Upper lobe of left lung (tissue), 6 donors: Measurements from ENCODE around the gene SHCBP1L. TPM values are rescaled to one million over a fixed set of nuclear protein-coding genes. Genes with fewer than 3 reads are reported as not detected.

Source experiments
- ATAC-seq, 2 donors: fragments of 200-7000 bp; cut with Tn5 transposase; one replicate each; pipeline ENCODE4 v1.9.1; 2022; ENCODE audit warnings: mild to moderate bottlenecking in 2 of 2, moderate library complexity in 2 of 2; ENCODE audit not compliant: low FRiP score in 2 of 2
- DNase-seq, 2 donors: peaks; one replicate each; pipeline ENCODE4 v3.0.0-alpha.2; 2019 to 2020
- H3K27ac ChIP-seq, 4 donors: fragments of 200-600 bp; sonication (generic); one replicate each; pipeline ENCODE4 v1.5.1; 2016 to 2019
- H3K27me3 ChIP-seq, 4 donors: fragments of 200-600 bp; sonication (generic); one replicate each; pipeline ENCODE4 v1.5.1; 2017 to 2019
- H3K36me3 ChIP-seq, 4 donors: fragments of 200-600 bp; sonication (generic); one replicate each; pipeline ENCODE4 v1.5.1; 2016 to 2019
- H3K4me1 ChIP-seq, 4 donors: fragments of 200-600 bp; sonication (generic); one replicate each; pipeline ENCODE4 v1.5.1; 2018 to 2019
- H3K4me3 ChIP-seq, 4 donors: fragments of 200-600 bp; sonication (generic); one replicate each; pipeline ENCODE4 v1.5.1; 2017 to 2019; ENCODE audit warnings: mild to moderate bottlenecking in 2 of 4, moderate library complexity in 1 of 4
- H3K9me3 ChIP-seq, 4 donors: fragments of 200-600 bp; sonication (generic); one replicate each; pipeline ENCODE4 v1.5.1; 2018 to 2019
- EP300 ChIP-seq, 4 donors: sonication (generic); formaldehyde crosslinking; IDR thresholded peaks; one replicate each; pipeline ENCODE4 v1.5.1; 2017; ENCODE audit warnings: antibody characterized with exemption in 4 of 4, control low read depth in 2 of 4
- POLR2A ChIP-seq, 4 donors: fragments of 450-650 bp; IDR thresholded peaks; one replicate each; pipeline ENCODE4 v1.5.1; 2016 to 2017; ENCODE audit warnings: antibody characterized with exemption in 4 of 4, mild to moderate bottlenecking in 2 of 4
- POLR2AphosphoS5 ChIP-seq, 2 donors: sonication (generic); formaldehyde crosslinking; IDR thresholded peaks; one replicate each; pipeline ENCODE4 v1.5.1; 2017; ENCODE audit warnings: antibody characterized with exemption in 2 of 2
- WGBS, 2 donors: methylation state at CpG; one replicate each; pipeline ENCODE4 v1.1.5; 2017 to 2018; 5-methylcytosine and 5-hydroxymethylcytosine counted together
- total RNA-seq, 6 donors: library from RNA; depleted of rRNA in 4 of 6; stranded (reverse); fragments of >200 nt in 4 of 6; gene quantifications; one replicate each; pipeline versions ENCODE4 v1.1.0 to v1.2.1, GENCODE V29; 2016 to 2021
- TF ChIP-seq, protein P1 (sequence below), 6 experiments: fragments of 450-650 bp in 4 of 6; fragments of 200-600 bp in 2 of 6; sonication (generic) in 2 of 6; IDR thresholded peaks; one replicate each; pipeline ENCODE4 v1.5.1; 2016 to 2019; ENCODE audit warnings: antibody characterized with exemption in 6 of 6
- donor health status: DM: no; HTN: no; CAD: no; lungs with moderate emphysema.
- donor health status: DM: no; HTN: yes; CAD: no; lungs with severe emphysema.

SHCBP1L gene
- total RNA-seq, 6 donors from 2014 or later = not detected

- Histone ChIP-seq H3K27me3 (no peaks in the 10 kb centered on the region), H3K4me1 (peaks cover 0 to 6% (median 0%) of the 10 kb centered on the region in 4 donors), H3K27ac (peak overlapping the region in 3 of 4 donors; percentile 10 to 40 (median 26)), H3K36me3 (no peaks in the 10 kb centered on the region), H3K9me3 (no peaks in the 10 kb centered on the region), H3K4me3 (peak overlapping the region in 2 of 4 donors; percentile 23 to 26)
- DNase-seq (peak in 1 of 2 donors; percentile 73), ATAC-seq (peak; percentile 97 to 100)
- 11% methylated on average over 6 of the region's 6 CpGs for WGBS, 2 donors
- peak in 1 of 4 donors; percentile 18 for TF ChIP-seq EP300 (IDR thresholded peaks at IDR 0.05)
- TF ChIP-seq, protein P1, sequence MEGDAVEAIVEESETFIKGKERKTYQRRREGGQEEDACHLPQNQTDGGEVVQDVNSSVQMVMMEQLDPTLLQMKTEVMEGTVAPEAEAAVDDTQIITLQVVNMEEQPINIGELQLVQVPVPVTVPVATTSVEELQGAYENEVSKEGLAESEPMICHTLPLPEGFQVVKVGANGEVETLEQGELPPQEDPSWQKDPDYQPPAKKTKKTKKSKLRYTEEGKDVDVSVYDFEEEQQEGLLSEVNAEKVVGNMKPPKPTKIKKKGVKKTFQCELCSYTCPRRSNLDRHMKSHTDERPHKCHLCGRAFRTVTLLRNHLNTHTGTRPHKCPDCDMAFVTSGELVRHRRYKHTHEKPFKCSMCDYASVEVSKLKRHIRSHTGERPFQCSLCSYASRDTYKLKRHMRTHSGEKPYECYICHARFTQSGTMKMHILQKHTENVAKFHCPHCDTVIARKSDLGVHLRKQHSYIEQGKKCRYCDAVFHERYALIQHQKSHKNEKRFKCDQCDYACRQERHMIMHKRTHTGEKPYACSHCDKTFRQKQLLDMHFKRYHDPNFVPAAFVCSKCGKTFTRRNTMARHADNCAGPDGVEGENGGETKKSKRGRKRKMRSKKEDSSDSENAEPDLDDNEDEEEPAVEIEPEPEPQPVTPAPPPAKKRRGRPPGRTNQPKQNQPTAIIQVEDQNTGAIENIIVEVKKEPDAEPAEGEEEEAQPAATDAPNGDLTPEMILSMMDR (IDR thresholded peaks at IDR 0.05) = peak; percentile 61 to 88 (median 82)
- peak in 1 of 4 donors; percentile 31 for TF ChIP-seq POLR2A (IDR thresholded peaks at IDR 0.05)
- TF ChIP-seq POLR2AphosphoS5 (IDR thresholded peaks at IDR 0.05) = peak in 1 of 2 donors; percentile 60
Measured at GRCh38 chr1:182962554-182963115, 9.7 kb upstream of the SHCBP1L start.

- Histone ChIP-seq H3K27ac (no peak overlapping the region), H3K36me3 (no peaks in the 10 kb centered on the region), H3K9me3 (no peaks in the 10 kb centered on the region), H3K27me3 (no peaks in the 10 kb centered on the region), H3K4me3 (no peak overlapping the region), H3K4me1 (peaks cover 0 to 6% (median 0%) of the 10 kb centered on the region in 4 donors)
- ATAC-seq (no peak), DNase-seq (peak in 1 of 2 donors; percentile 71)
- 88 to 90% methylated on average over 15 of the region's 15 CpGs for WGBS, 2 donors
- TF ChIP-seq, protein P1 (IDR thresholded peaks at IDR 0.05) = no peak
- TF ChIP-seq EP300 (IDR thresholded peaks at IDR 0.05) (no peak), POLR2A (IDR thresholded peaks at IDR 0.05) (no peak), POLR2AphosphoS5 (IDR thresholded peaks at IDR 0.05) (no peak)
Measured at GRCh38 chr1:182960046-182960445, 7.1 kb upstream of the SHCBP1L start.

DNA sequence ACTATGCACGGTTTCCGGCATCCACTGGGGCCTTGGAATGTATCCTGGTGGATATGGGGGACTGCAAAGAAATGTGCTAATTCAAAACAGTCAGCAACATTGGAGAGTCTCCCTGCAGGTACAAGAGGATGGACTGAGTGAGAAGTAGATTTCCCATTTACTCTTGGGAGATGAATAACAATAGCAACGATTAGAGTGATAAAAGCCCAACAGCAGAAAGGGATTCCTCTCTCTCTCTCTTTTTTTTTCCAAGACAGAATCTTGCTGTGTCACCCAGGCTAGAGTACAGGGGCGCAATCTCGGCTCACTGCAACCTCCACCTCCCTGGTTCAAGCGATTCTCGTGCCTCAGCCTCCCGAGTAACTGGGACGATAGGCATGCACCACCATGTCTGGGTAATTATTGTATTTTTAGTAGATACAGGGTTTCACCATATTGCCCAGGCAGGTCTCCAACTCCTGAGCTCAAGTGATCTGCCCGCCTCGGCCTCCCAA is 5.0 kb upstream of the SHCBP1L start:
- H3K4me3 ChIP-seq = no peak overlapping the region
- H3K9me3 ChIP-seq = no peaks in the 10 kb centered on the region
- no peak for TF ChIP-seq POLR2A (IDR thresholded peaks at IDR 0.05)
- no peak for TF ChIP-seq EP300 (IDR thresholded peaks at IDR 0.05)
- TF ChIP-seq, protein P1 (IDR thresholded peaks at IDR 0.05) = no peak
- no peak for TF ChIP-seq POLR2AphosphoS5 (IDR thresholded peaks at IDR 0.05)
- H3K27me3 ChIP-seq = peaks cover 0 to 4% (median 2%) of the 10 kb centered on the region in 4 donors
- H3K27ac ChIP-seq = no peak overlapping the region
- no peaks in the 10 kb centered on the region for H3K36me3 ChIP-seq
- no peak for DNase-seq
- WGBS, 2 donors = 86 to 89% methylated on average over 11 of the region's 11 CpGs
- ATAC-seq = no peak
- peaks cover 0 to 6% (median under 1%) of the 10 kb centered on the region in 4 donors for H3K4me1 ChIP-seq

DNA sequence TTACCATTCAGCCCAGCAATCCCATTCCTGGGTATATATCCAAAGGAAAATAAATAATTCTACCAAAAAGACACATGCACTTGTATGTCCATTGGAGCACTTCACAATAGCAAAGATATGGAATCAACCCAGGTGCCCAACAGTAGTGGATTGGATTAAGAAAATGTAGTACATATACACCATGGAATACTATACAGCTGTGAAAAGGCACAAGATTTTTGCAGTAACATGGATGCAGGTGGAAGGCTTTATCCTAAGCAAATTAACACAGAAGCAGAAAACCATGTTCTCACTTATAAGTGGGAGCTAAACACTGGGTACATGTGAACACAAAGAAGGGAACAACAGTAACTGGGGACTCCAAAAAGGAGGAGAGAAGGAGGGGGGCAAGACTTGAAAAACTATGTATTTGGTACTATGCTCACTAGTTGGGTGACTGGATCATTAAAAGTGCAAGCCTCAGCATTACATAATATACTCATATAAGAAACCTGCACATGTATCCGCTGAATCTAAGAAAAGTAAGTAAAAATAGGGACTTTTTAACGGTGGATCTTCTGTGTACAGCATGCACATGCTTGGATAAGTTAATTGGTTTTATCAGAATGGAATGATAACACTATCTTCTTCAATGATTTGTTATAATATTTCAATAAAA is 3.9 kb upstream of the SHCBP1L start:
- DNase-seq = no peak
- Histone ChIP-seq H3K27ac (no peak overlapping the region), H3K4me3 (no peak overlapping the region), H3K9me3 (no peaks in the 10 kb centered on the region), H3K4me1 (peaks cover 0 to 8% (median 5%) of the 10 kb centered on the region in 4 donors), H3K27me3 (peaks cover 0 to 11% (median 7%) of the 10 kb centered on the region in 4 donors), H3K36me3 (no peaks in the 10 kb centered on the region)
- TF ChIP-seq EP300 (IDR thresholded peaks at IDR 0.05) (no peak), POLR2A (IDR thresholded peaks at IDR 0.05) (no peak), POLR2AphosphoS5 (IDR thresholded peaks at IDR 0.05) (no peak)
- TF ChIP-seq, protein P1 (IDR thresholded peaks at IDR 0.05) = no peak
- ATAC-seq = no peak
- WGBS, 2 donors = 93 to 95% methylated on average over 2 of the region's 2 CpGs
